GM21717 (cell line): Measurements from ENCODE around the gene DNER.
A peak's percentile ranks its signal among the peaks of the same experiment; 100 is the strongest.
"Not testable (repeated sequence)": the region's sequence is repeated elsewhere in the genome, so short reads cannot be mapped to it uniquely, and the experiment has no call there.

Source experiments
- ATAC-seq: cut with Tn5 transposase; IDR thresholded peaks from one replicate; pipeline ENCODE4 v1.9.1; 2021; ENCODE audit warnings: mild to moderate bottlenecking, moderate library complexity; ENCODE audit not compliant: unreplicated experiment

Gene DNER

GRCh38 chr2:229718057-229718456, 3.7 kb upstream of the DNER start:
- ATAC-seq, result no peak

GRCh38 chr2:229715895-229716507, 1.6 kb upstream of the DNER start:
- ATAC-seq, result no peak

- peak; percentile 29 for ATAC-seq
Measured at GRCh38 chr2:229714736-229715541, 584 bp upstream of the DNER start.

GRCh38 chr2:229713371-229714079, 830 bp downstream of the DNER start:
- peak; percentile 25 for ATAC-seq

GRCh38 chr2:229712136-229712535, 2.2 kb downstream of the DNER start:
- ATAC-seq, result no peak

- ATAC-seq, result no peak
Measured at GRCh38 chr2:229708335-229708734, 6.0 kb downstream of the DNER start.

- ATAC-seq, result no peak
Measured at GRCh38 chr2:229703909-229704630, 10.3 kb downstream of the DNER start.

GRCh38 chr2:229701716-229702115, 12.6 kb downstream of the DNER start:
- no peak for ATAC-seq

- no peak for ATAC-seq
Measured at GRCh38 chr2:229701062-229701461, 13.3 kb downstream of the DNER start.

GRCh38 chr2:229695961-229696360, 18.4 kb downstream of the DNER start:
- no peak for ATAC-seq

GRCh38 chr2:229693845-229694244, 20.5 kb downstream of the DNER start:
- ATAC-seq, result not testable (repeated sequence)

GRCh38 chr2:229691631-229692030, 22.7 kb downstream of the DNER start:
- ATAC-seq, result no peak

- ATAC-seq, result no peak
Measured at GRCh38 chr2:229689307-229689839, 25.0 kb downstream of the DNER start.

GRCh38 chr2:229688141-229688540, 26.2 kb downstream of the DNER start:
- no peak for ATAC-seq

- no peak for ATAC-seq
Measured at GRCh38 chr2:229686122-229686919, 28.0 kb downstream of the DNER start.

GRCh38 chr2:229684942-229685562, 29.3 kb downstream of the DNER start:
- ATAC-seq, result no peak

GRCh38 chr2:229679393-229680125, 34.8 kb downstream of the DNER start:
- ATAC-seq, result no peak

GRCh38 chr2:229675569-229675968, 38.8 kb downstream of the DNER start:
- ATAC-seq, result no peak
